A673 (cell line): Measurements from ENCODE around the gene CHMP1A.

Experiments
- EZH2 ChIP-seq: fragments of 200-600 bp; sonication (generic); IDR thresholded peaks from 2 replicates; pipeline ENCODE4 v1.6.1; 2017; ENCODE audit warnings: borderline replicate concordance, low read depth, mild to moderate bottlenecking, mixed read lengths, antibody characterized with exemption, low read length; ENCODE audit not compliant: poor library complexity, severe bottlenecking
- TF ChIP-seq, protein P1 (sequence below): fragments of 300-800, 200-600 bp; sonication (generic); conservative IDR thresholded peaks from 2 replicates; pipeline ENCODE4 v1.5.1; 2017; ENCODE audit warnings: low read depth, mild to moderate bottlenecking, antibody characterized with exemption, low read length, moderate library complexity, mixed read lengths

DNA sequence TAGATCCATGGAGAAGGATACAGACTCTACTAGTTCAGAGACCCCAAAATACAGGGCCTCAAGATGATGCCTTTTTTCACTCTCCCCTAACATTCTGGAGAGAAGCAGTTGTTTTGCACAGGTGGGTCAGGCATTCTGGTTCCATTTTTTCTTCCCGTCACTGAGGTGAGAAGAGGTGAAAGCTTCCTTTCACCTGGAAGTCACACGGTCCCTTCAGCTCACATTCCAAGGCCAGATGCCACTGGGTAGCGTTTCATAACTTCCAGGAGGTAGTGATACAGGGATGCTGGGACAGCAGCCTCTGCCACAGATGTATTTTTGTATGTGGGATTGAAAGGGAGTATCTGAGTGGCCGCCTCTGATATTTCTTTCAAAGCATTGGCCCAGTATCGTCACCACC is 30.9 kb upstream of the CHMP1A start:
- TF ChIP-seq, protein P1, sequence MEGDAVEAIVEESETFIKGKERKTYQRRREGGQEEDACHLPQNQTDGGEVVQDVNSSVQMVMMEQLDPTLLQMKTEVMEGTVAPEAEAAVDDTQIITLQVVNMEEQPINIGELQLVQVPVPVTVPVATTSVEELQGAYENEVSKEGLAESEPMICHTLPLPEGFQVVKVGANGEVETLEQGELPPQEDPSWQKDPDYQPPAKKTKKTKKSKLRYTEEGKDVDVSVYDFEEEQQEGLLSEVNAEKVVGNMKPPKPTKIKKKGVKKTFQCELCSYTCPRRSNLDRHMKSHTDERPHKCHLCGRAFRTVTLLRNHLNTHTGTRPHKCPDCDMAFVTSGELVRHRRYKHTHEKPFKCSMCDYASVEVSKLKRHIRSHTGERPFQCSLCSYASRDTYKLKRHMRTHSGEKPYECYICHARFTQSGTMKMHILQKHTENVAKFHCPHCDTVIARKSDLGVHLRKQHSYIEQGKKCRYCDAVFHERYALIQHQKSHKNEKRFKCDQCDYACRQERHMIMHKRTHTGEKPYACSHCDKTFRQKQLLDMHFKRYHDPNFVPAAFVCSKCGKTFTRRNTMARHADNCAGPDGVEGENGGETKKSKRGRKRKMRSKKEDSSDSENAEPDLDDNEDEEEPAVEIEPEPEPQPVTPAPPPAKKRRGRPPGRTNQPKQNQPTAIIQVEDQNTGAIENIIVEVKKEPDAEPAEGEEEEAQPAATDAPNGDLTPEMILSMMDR = no peak
- TF ChIP-seq EZH2 = no peak
